ENCODE measurements around the gene CREBBP.

GRCh38 chr16:3797904-3798811 lies 82.4 kb downstream of the CREBBP start:
- TF ChIP-seq EZH2 (IDR thresholded peaks at IDR 0.05) (no peak), POLR2AphosphoS5 (IDR thresholded peaks at IDR 0.05; ENCODE audit: borderline replicate concordance, low read depth, low read length) (no peak), FOXP2 (optimal IDR thresholded peaks at IDR 0.05; ENCODE audit: control extremely low read depth, extremely low read length, insufficient read depth) (no peak)

All from SK-N-MC (cell line).